Activated CD8-positive, alpha-beta memory T cell treated with anti-CD3 and anti-CD28 coated beads, Interleukin-2, amount 50 U/mL, for 1 hour (primary cell): ENCODE measurements around the gene CEP57.

ENCODE experiments used
- DNase-seq: peaks from one replicate; pipeline ENCODE4 v3.0.0-alpha.2; 2020; ENCODE audit errors: extremely low read depth

CEP57 gene

GRCh38 chr11:95790123-95790932 lies at the start of gene CEP57:
Gene CEP57, plus strand, starts transcription at chr11:95790498. Its CDS starts 201 bp downstream, at chr11:95790699.
- peak; percentile 90 for DNase-seq

DNA sequence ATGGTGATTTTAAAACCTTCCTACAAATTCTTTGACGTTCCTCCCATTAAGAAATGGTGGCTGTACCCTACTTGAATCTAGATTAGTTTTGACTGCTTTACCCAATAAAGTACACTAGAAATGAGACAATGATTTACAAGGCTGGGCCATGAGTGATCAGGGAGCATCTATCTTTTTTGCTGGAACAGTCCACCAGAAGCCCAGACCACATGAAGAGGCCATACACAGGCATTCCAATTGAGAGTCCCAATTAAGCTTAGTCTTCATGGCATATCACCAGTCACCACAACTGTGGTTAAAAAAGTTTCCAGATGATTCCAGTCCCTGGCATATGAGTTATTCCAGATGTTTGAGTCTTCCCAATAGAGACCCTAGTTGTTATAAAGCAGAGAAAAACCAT lies 40.2 kb upstream of the CEP57 start:
- no peak for DNase-seq

GRCh38 chr11:95751515-95751914 lies 38.8 kb upstream of the CEP57 start:
- DNase-seq: no peak

- no peak for DNase-seq
Observed at GRCh38 chr11:95760941-95761340, 29.4 kb upstream of the CEP57 start.

- DNase-seq: no peak
Observed at GRCh38 chr11:95762534-95762933, 27.8 kb upstream of the CEP57 start.

DNA sequence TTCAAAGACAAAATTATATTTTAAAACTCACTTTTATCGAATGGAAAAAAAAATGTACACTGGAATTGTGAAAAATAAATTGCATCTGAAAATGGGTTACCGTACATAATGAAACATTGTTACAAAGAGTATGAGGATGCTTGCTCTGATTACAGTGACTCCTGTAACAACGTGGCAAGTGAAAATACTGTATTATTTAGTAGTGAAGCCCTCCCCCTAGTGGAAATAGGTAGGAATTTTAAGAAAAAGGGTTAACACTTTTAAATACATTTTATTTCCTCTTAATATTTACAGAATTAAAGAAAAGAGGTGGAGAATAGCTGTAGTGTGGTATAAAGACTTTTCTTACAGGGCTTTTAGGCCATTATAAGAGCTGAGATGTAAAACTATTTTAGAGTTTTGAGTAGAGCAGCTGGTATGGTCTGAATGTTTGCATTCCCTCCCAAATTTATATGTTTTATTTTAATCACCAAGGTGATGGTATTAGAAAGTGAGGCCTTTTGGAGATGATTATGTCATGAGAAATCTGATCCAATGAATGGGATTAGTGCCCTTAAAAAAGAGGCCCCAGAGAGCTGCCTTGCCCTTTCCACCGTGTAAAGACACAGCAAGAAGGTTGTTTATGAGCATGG lies 25.9 kb upstream of the CEP57 start:
- no peak for DNase-seq

DNA sequence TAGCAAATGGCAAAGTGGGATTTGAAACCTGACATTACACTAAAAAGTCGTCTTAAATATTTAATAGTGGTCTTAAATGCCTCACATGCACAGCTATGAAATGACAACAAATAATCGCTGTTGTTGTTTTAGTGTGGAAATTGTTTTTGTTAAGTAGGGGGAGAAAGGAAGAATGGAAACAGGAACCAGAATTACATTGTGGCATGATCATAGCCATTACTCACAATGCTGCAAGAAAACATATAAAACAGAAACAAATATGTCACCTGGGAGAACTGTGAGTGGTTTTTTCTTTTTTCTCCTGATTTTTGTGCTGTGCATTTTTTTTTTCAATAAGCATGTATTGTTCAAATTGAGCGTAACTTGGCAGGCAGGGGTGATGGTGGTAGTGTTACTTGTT lies 23.6 kb upstream of the CEP57 start:
- DNase-seq: no peak

DNA sequence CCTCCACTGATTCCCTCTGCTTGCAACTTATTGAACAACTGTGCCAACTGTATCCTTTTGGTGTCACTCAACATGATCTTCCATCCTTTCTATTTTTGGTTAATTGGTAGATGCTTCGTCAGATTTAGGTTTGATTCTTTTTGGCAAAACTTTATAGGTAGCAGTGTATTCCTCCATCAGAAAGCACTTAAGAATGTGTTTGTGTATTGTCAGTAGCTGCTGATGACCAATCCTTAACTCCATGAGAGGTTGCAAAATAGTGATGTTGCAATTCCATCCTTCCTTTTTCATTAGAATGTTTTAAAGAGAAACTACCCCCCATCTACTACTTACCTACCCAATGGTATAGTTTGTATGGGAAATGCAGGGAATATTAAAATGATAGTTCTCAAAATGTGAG lies 22.8 kb upstream of the CEP57 start:
- DNase-seq: no peak

- no peak for DNase-seq
Observed at GRCh38 chr11:95768521-95768920, 21.8 kb upstream of the CEP57 start.

- DNase-seq: no peak
Observed at GRCh38 chr11:95776859-95777258, 13.4 kb upstream of the CEP57 start.

- DNase-seq: no peak
Observed at GRCh38 chr11:95778699-95779098, 11.6 kb upstream of the CEP57 start.

DNA sequence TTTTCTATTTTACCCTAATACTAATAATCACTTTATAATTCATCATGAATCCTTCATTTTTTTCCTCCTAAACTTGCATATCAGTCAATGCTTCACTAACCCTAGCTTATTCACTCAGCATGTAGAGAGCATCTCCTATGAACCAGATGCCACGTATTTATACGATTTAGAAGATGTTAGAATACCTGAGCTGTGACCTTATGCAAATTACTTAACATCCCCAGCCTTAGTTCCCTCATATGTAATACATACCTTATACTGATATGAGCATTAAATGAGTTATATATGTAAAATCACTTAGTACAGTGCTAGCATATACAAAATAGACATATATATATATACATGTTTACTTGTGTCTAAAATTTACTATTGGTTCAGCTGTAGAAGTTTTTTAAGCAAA lies 9.8 kb upstream of the CEP57 start:
- no peak for DNase-seq

GRCh38 chr11:95788921-95789505 lies 1.3 kb upstream of the CEP57 start:
- DNase-seq: no peak

DNA sequence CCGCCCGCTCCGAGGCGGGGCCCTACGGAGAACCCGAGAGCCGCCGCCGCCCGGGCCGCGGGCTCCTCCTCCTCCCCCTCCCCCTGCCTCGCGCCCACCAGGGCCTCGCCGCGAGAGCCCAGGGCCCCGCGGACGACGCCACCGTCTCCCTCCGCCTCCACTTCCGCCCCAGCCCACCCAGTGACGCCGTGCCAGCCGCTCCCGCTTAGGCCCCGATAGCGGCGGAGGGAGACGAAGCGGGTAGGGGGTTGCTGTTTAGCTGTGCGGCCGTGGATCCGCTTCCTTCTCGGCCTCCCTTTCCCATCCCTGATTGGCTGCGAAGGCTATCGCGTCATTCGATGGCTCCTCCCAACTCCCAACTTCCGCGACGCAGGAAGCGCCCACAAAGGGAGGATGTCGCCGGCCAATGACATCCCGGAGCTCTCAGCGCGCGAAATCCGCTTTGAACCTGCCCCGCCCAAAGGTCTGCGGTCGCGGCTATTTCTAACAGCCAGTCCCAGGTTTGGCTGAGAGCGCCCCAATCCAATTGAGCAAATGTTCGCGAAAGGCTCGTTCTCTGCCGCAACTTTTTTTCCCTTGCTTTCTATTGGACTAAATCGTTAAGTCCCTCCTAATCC lies 684 bp upstream of the CEP57 start, which contains the start of gene FAM76B:
TSS of gene FAM76B (minus strand) at position 277 of the 617 bp plus-strand sequence. CDS start 304 bp downstream, outside the sequence.
- DNase-seq: peak; percentile 99

DNA sequence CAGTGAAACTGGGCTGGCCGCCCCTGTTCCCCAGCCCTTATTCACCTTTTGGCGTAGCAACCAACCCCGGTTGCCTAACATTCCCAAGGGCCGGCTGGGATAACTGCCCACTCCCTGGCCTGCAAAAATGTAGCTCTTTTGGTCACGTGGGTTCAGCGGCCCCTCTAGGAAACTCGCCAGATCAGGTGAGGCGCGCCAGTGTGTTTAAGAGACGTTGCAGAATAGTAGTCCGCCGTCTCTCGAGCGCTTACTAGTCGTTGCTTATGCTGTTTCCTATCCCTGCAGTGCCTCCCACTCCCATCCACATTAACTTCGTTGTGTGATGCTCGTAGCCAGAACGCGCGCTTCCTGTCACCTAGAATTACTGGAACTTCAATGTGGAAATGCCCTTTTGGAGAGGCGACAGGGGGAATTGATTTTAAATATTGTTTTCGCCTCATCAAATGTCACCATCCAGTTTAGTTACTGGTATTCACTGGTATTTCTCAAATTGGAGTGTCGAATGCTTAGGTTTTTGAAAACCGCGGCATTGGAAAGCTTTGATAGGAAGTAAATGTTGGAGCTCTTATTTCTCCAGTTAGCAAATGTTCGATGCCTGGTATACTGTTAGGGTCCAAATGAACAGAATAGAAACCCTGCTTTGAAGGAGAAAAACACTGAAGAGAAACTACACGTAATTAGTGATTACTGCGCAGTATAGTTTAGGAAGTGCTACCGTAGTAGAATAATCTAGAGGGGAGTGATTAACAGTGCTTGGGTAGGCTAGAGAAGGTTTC lies 823 bp downstream of the CEP57 start:
- DNase-seq: peak; percentile 17

GRCh38 chr11:95791709-95792033 lies 1.4 kb downstream of the CEP57 start:
- no peak for DNase-seq

DNA sequence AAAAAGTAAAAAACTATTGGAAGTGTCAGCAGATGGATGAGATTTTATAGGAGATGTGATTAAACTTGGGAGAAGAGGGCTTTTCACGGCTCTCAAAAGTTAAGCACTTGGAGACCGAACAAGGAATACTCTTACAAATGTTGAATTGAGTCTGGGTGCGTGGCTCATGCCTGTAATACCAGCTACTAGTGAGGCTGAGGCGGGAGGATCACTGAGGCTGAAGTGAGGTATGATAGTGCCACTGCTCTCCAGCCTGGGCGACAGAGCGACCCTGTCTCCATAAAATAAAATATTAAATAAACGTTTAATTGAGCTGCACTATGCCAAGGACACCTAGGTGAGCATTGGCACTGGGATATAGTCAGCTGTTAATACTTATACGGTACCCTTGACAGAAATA lies 1.9 kb downstream of the CEP57 start:
- DNase-seq: no peak

DNA sequence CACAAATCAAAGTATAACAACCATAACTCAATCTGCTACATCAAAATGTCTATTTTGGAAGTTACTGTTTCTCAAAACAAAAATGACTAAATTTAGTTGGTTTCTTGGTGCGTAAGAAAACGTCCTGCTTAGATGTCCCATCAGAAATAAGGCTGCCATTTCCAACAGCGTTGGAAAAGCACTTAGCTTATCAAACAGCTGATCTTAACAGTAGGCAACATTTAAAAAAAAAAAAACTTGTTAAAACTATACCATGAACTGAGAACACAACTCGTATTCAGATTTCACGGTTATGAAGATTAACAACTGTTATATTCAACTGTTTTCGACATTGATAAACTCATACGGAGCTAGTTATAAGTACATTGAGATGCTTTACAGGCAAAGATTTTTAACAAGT lies 2.4 kb downstream of the CEP57 start:
- DNase-seq: no peak

GRCh38 chr11:95793116-95793515 lies 2.8 kb downstream of the CEP57 start:
- DNase-seq: no peak

DNA sequence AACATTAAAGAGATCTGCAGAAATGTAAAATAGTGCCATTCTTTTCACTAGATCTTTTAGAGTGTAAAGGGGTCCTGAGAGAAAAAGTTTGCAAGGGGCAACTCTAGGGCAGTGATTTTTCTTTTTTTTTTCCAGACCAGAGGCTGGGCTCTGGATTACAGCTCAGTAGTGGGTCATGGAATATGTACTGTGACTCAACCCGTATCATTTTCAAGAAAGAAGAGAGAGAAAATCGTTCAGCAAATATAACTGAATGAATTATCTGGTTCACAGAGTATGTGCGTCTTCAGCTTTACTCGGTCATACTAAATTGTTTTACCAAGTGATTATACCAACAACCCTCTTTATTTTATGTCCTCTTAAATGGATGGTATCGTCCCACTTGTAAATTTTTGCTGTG lies 3.8 kb downstream of the CEP57 start:
- no peak for DNase-seq

GRCh38 chr11:95795627-95796295 lies 5.5 kb downstream of the CEP57 start:
- no peak for DNase-seq
